GM12878 (cell line): ENCODE results near the gene SMARCD2. TPM values are rescaled to one million over a fixed set of nuclear protein-coding genes. Genes with fewer than 3 reads are reported as not detected.

Experiments used
- ATAC-seq: fragments of 200-7000 bp; cut with Tn5 transposase; 3 replicates; pipeline ENCODE4 v1.9.1; 2020; ENCODE audit warnings: mild to moderate bottlenecking, moderate library complexity
- BruUV-seq: library from RNA; stranded (reverse); fragments of 400-500 nt; replicated peaks from 2 replicates; lab custom pipeline; 2021; lab: Mats Ljungman, UMichigan
- CTCF ChIA-PET: fragments of 300-600 bp; sonication (Branson Sonifier 250); formaldehyde crosslinking; extraction: SDS; loops from one replicate; lab custom pipeline; 2021; ENCODE audit warnings: inconsistent platforms; lab: Yijun Ruan, JAX
- POLR2A ChIA-PET: fragments of 350-600 bp; formaldehyde crosslinking; extraction: SDS; loops from one replicate; lab custom pipeline; 2021; ENCODE audit warnings: inconsistent platforms; lab: Charles Lee
- RAD21 ChIA-PET: fragments of 300-600 bp; sonication (Branson Sonifier 250); formaldehyde crosslinking; loops from one replicate; lab custom pipeline; 2023; ENCODE audit warnings: antibody characterized with exemption; ENCODE audit not compliant: unreplicated experiment; lab: Charles Lee
- SMC1A ChIA-PET: fragments of 300-600 bp; sonication (Branson Sonifier 250); formaldehyde crosslinking; loops from one replicate; lab custom pipeline; 2023; ENCODE audit not compliant: unreplicated experiment, uncharacterized antibody; lab: Charles Lee
- DNase-seq: peaks from one replicate; pipeline ENCODE4 v3.0.0-alpha.2; 2011; ENCODE audit warnings: low read depth, low spot score
- FAIRE-seq: peaks from 3 replicates; lab custom pipeline; 2011; peaks lifted over from hg19 to GRCh38; lab: Jason Lieb, UNC
- H2AFZ ChIP-seq: 2 replicates; pipeline ENCODE4 v1.6.0; 2011; ENCODE audit warnings: low read depth, low read length, control low read depth; ENCODE audit not compliant: control insufficient read depth
- H3K27ac ChIP-seq: 2 replicates; pipeline ENCODE4 v1.5.1; 2011; ENCODE audit warnings: control low read depth; ENCODE audit not compliant: control insufficient read depth, insufficient read depth
- H3K27me3 ChIP-seq, 2 experiments: replicated peaks in 1 of 2; 2 replicates each; pipeline versions ENCODE4 v1.6.0 to v1.6.1; 2011; ENCODE audit warnings: low read length in 1 of 2; ENCODE audit not compliant: control insufficient read depth in 2 of 2, insufficient read depth in 2 of 2
- H3K36me3 ChIP-seq, 2 experiments: 2 replicates each; pipeline ENCODE4 v1.5.1; 2011; ENCODE audit warnings: low read length in 1 of 2; ENCODE audit not compliant: control insufficient read depth in 2 of 2, insufficient read depth in 2 of 2
- H3K4me1 ChIP-seq: 2 replicates; pipeline ENCODE4 v1.6.1; 2011; ENCODE audit warnings: mild to moderate bottlenecking, low read length, moderate library complexity, mixed read lengths; ENCODE audit not compliant: control insufficient read depth, insufficient read depth
- H3K4me2 ChIP-seq: 2 replicates; pipeline ENCODE4 v1.6.0; 2011; ENCODE audit warnings: control low read depth; ENCODE audit not compliant: control insufficient read depth, insufficient read depth
- H3K4me3 ChIP-seq: fragments of 200-600 bp; sonication (generic); 2 replicates; pipeline ENCODE4 v1.5.1; 2016
- H3K79me2 ChIP-seq: 2 replicates; pipeline ENCODE4 v1.6.0; 2011; ENCODE audit warnings: low read length; ENCODE audit not compliant: control insufficient read depth, insufficient read depth
- H3K9ac ChIP-seq: 2 replicates; pipeline ENCODE4 v1.8.0; 2011; ENCODE audit warnings: low read length, control low read depth, mixed read lengths; ENCODE audit not compliant: control insufficient read depth, insufficient read depth
- H3K9me3 ChIP-seq: replicated peaks from 3 replicates; pipeline ENCODE4 v1.5.1; 2011; ENCODE audit warnings: mild to moderate bottlenecking, low read length; ENCODE audit not compliant: control insufficient read depth, insufficient read depth
- H4K20me1 ChIP-seq: 2 replicates; pipeline ENCODE4 v1.6.0; 2011; ENCODE audit not compliant: control insufficient read depth, insufficient read depth
- JUND ChIP-seq: IDR thresholded peaks from 2 replicates; pipeline ENCODE4 v1.6.1; 2012; ENCODE audit warnings: low read depth, mild to moderate bottlenecking, low read length, improper control_type of control experiment, moderate library complexity
- POLR2A ChIP-seq: IDR thresholded peaks from 2 replicates; pipeline ENCODE4 v1.6.1; 2011; ENCODE audit warnings: low read depth, mild to moderate bottlenecking, low read length
- WGBS: methylation state at CpG from one replicate; pipeline ENCODE4 v1.1.6; 2016; ENCODE audit warnings: low lambda C conversion rate; ENCODE audit not compliant: insufficient replicate concordance, insufficient coverage; ENCODE audit errors: missing lambda C conversion rate; 5-methylcytosine and 5-hydroxymethylcytosine counted together
- in situ Hi-C: fragments of 300-500 bp; cut with MboI; formaldehyde crosslinking; loops from 9 replicates; pipeline ENCODE4 v1.14.3; 2018; ENCODE audit warnings: mixed read lengths
- intact Hi-C: fragments of 100-400 bp; cut with micrococcal nuclease; formaldehyde crosslinking; loops from one replicate; pipeline ENCODE4 v1.14.2; 2022; ENCODE audit not compliant: unreplicated experiment
- polyA plus RNA-seq, 11 experiments: library from polyadenylated mRNA; depleted of rRNA in 4 of 11; unstranded in 6 of 11; stranded (reverse) in 5 of 11; fragments of >200 nt; fragmentation: Nextera tagmentation in 4 of 11; fragmentation: Illumina TruSeq in 1 of 11; extraction: Ambion mirVana in 4 of 11; extraction: Trizol in 1 of 11; gene quantifications; 1 replicate in 1 of 11; 2 replicates in 10 of 11; pipeline versions ENCODE4 v1.2.1 to v1.2.3, GENCODE V29; 2011 to 2016; ENCODE audit warnings: inconsistent platforms in 2 of 11, missing spikeins in 2 of 11, low read depth in 1 of 11
- total RNA-seq, 4 experiments: library from RNA; depleted of rRNA in 3 of 4; stranded (reverse); fragments of >200 nt in 3 of 4; fragmentation: Illumina TruSeq in 1 of 4; extraction: Trizol in 1 of 4; gene quantifications; 2 replicates each; pipeline versions ENCODE4 v1.2.1 to v1.2.3, GENCODE V29; 2013 to 2021
- TF ChIP-seq, protein P1 (sequence below): IDR thresholded peaks from 2 replicates; pipeline ENCODE4 v1.6.1; 2011; ENCODE audit warnings: borderline replicate concordance, low read depth, mild to moderate bottlenecking, moderate library complexity, low read length; ENCODE audit not compliant: insufficient read depth, poor library complexity, severe bottlenecking
- TF ChIP-seq, protein P2 (sequence below): IDR thresholded peaks from 2 replicates; pipeline ENCODE4 v1.6.1; 2012; ENCODE audit warnings: mild to moderate bottlenecking, low read depth, low read length
- TF ChIP-seq, protein P3 (sequence below): fragments of 450-650 bp; IDR thresholded peaks from 2 replicates; pipeline ENCODE4 v1.6.1; 2017; ENCODE audit warnings: mild to moderate bottlenecking, low read depth, inconsistent platforms; ENCODE audit not compliant: poor library complexity, severe bottlenecking

Gene SMARCD2
- total and polyA plus RNA-seq, 10 of the 15 experiments (the other 5 are each of a cell fraction or from before 2014, with no cell fraction given), result 2.4 to 111 (median 63.6) TPM

DNA sequence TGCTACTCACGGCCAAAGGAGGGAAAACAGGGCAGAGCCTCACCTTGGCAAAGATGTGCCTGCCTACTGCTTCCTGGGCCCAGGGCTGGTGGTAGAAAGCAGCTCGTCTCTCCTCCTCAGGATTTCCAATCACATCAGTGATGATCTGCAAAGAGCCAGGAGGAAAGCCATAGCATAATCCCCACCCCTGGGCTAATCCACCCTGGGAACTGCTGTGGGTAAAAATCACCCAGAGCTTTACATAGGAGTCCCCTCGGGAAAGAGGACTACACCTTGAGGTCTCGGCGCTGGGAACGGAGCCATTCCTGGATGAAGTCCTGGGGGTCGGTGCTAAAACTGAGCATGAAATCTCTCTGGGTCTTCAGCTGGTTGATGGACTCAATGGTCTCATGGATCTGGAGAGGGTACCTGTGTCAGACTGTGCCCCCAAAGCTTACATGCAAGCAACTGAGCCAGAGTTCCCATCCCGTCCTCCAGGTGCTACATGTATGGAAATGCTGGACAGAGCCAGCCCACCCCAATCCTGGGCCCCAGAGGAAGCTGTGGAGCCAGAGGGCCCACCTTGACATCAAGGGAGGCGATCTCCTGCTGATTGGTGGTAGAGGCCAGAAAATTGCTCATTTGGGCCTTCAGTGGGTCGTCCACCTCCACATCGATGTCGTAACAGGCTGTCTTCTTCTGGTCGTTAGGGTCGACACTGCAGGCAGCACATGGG, 9.3 kb downstream of the SMARCD2 start:
- ChIA-PET POLR2A (interaction anchor here (1.0 to 1.1 kb wide), 2 partner anchors 8 to 60 kb away, joined by 3 read pairs; partner anchors contain the start of gene CCDC47), CTCF (interaction anchor here (0.7 to 2.2 kb wide), 3 partner anchors 11 to 65 kb away, joined by 3 to 8 read pairs (median 3); no protein-coding TSS in a partner anchor), RAD21 (no interaction called here), SMC1A (interaction anchor here (0.5 kb wide), 2 partner anchors 81 to 135 kb away, joined by 3 read pairs; no protein-coding TSS in a partner anchor)
- TF ChIP-seq JUND, result no peak
- TF ChIP-seq POLR2A, result peak; percentile 11; the same call in 1 of the 2 replicates
- no peak for ATAC-seq
- Histone ChIP-seq H3K9ac (no peak overlapping the region), H3K27me3 (no peaks in the 10 kb centered on the region), H3K36me3 (peaks cover 37 to 48% of the 10 kb centered on the region in 2 experiments), H3K79me2 (peaks cover 27% of the 10 kb centered on the region), H3K4me1 (peaks cover 10% of the 10 kb centered on the region), H3K9me3 (no peaks in the 10 kb centered on the region), H4K20me1 (no peaks in the 10 kb centered on the region), H3K27ac (no peak overlapping the region), H2AFZ (no peak overlapping the region), H3K4me2 (no peak overlapping the region), H3K4me3 (no peak overlapping the region)
- no peak for FAIRE-seq
- no TSS peak for BruUV-seq
- no peak for DNase-seq
- intact Hi-C loops (no loop called here), in situ Hi-C loops (loop anchor here (25.0 kb wide), 1 partner anchor 396 kb away; the partner anchor contains the start of gene CYB561)
- WGBS, result 94% methylated on average over 14 of the region's 14 CpGs

DNA sequence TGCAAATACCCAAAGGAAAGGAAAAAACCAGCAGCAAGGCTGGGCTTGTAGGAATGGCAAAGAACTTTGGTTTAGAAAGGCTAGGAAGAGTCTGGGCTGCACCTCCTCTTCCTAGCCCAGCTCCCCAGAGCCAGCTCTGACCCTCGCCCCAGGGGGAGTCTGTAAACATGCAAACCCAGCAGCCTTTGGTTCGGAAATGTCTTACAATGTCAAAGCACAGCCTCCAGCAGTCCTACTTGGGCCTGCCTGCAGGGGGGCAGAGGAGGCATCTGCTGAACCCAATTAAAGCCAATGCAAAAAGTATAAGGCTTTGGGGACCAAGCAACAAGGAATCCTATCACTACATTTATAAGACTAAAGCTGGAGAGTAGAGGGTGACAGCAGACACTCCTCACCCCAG, 10.0 kb downstream of the SMARCD2 start:
- H3K27ac ChIP-seq, result no peak overlapping the region
- SMC1A ChIA-PET, result no interaction called here
- TSS peak; percentile 34 for BruUV-seq
- H2AFZ ChIP-seq, result no peak overlapping the region
- RAD21 ChIA-PET, result no interaction called here
- in situ Hi-C loops, result loop anchor here (25.0 kb wide), 1 partner anchor 395 kb away; the partner anchor contains the start of gene CYB561
- ATAC-seq (no peak), FAIRE-seq (no peak), DNase-seq (no peak)
- no peak overlapping the region for H3K9ac ChIP-seq
- no peak overlapping the region for H3K4me2 ChIP-seq
- no peaks in the 10 kb centered on the region for H3K9me3 ChIP-seq
- TF ChIP-seq, protein P1, sequence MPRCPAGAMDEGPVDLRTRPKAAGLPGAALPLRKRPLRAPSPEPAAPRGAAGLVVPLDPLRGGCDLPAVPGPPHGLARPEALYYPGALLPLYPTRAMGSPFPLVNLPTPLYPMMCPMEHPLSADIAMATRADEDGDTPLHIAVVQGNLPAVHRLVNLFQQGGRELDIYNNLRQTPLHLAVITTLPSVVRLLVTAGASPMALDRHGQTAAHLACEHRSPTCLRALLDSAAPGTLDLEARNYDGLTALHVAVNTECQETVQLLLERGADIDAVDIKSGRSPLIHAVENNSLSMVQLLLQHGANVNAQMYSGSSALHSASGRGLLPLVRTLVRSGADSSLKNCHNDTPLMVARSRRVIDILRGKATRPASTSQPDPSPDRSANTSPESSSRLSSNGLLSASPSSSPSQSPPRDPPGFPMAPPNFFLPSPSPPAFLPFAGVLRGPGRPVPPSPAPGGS, result no peak
- TF ChIP-seq, protein P2, sequence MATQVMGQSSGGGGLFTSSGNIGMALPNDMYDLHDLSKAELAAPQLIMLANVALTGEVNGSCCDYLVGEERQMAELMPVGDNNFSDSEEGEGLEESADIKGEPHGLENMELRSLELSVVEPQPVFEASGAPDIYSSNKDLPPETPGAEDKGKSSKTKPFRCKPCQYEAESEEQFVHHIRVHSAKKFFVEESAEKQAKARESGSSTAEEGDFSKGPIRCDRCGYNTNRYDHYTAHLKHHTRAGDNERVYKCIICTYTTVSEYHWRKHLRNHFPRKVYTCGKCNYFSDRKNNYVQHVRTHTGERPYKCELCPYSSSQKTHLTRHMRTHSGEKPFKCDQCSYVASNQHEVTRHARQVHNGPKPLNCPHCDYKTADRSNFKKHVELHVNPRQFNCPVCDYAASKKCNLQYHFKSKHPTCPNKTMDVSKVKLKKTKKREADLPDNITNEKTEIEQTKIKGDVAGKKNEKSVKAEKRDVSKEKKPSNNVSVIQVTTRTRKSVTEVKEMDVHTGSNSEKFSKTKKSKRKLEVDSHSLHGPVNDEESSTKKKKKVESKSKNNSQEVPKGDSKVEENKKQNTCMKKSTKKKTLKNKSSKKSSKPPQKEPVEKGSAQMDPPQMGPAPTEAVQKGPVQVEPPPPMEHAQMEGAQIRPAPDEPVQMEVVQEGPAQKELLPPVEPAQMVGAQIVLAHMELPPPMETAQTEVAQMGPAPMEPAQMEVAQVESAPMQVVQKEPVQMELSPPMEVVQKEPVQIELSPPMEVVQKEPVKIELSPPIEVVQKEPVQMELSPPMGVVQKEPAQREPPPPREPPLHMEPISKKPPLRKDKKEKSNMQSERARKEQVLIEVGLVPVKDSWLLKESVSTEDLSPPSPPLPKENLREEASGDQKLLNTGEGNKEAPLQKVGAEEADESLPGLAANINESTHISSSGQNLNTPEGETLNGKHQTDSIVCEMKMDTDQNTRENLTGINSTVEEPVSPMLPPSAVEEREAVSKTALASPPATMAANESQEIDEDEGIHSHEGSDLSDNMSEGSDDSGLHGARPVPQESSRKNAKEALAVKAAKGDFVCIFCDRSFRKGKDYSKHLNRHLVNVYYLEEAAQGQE, result no peak
- TF ChIP-seq, protein P3, sequence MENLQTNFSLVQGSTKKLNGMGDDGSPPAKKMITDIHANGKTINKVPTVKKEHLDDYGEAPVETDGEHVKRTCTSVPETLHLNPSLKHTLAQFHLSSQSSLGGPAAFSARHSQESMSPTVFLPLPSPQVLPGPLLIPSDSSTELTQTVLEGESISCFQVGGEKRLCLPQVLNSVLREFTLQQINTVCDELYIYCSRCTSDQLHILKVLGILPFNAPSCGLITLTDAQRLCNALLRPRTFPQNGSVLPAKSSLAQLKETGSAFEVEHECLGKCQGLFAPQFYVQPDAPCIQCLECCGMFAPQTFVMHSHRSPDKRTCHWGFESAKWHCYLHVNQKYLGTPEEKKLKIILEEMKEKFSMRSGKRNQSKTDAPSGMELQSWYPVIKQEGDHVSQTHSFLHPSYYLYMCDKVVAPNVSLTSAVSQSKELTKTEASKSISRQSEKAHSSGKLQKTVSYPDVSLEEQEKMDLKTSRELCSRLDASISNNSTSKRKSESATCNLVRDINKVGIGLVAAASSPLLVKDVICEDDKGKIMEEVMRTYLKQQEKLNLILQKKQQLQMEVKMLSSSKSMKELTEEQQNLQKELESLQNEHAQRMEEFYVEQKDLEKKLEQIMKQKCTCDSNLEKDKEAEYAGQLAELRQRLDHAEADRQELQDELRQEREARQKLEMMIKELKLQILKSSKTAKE, result no peak
- H3K27me3 ChIP-seq, result no peaks in the 10 kb centered on the region
- H3K79me2 ChIP-seq, result peaks cover 29% of the 10 kb centered on the region
- 53% methylated on average over 2 of the region's 2 CpGs for WGBS
- H3K4me1 ChIP-seq, result peaks cover 10% of the 10 kb centered on the region
- POLR2A ChIA-PET, result interaction anchor here (1.1 kb wide), 1 partner anchor 9 kb away, joined by 3 read pairs; no protein-coding TSS in a partner anchor
- H3K4me3 ChIP-seq, result no peak overlapping the region
- intact Hi-C loops, result no loop called here
- H4K20me1 ChIP-seq, result no peaks in the 10 kb centered on the region
- peaks cover 37 to 48% of the 10 kb centered on the region in 2 experiments for H3K36me3 ChIP-seq
- CTCF ChIA-PET, result interaction anchor here (0.6 to 0.8 kb wide), 3 partner anchors 8 to 402 kb away, joined by 3 read pairs; no protein-coding TSS in a partner anchor
